NCI-H2196 treated with DMSO at 0.1 percent for 48 hours (cell line): ENCODE measurements around the gene FBRS.
"Not testable (repeated sequence)": the region's sequence is repeated elsewhere in the genome, so short reads cannot be mapped to it uniquely, and the experiment has no call there.

Experiments
- DNase-seq: peaks from one replicate; lab custom pipeline; 2025; ENCODE audit not compliant: unreplicated experiment; lab: John Stamatoyannopoulos, UW

FBRS gene

GRCh38 chr16:30657866-30658730 is at the start of gene FBRS:
Gene FBRS (plus strand): TSS chr16:30658431. CDS start chr16:30659519, 1,088 bp downstream.
- peak; percentile 99 for DNase-seq

GRCh38 chr16:30609002-30609925 is 49.0 kb upstream of the FBRS start:
- DNase-seq: no peak

GRCh38 chr16:30609926-30610839 is 48.0 kb upstream of the FBRS start, which contains the start of gene ZNF689:
Gene ZNF689 (minus strand): TSS chr16:30610389. CDS start chr16:30610041, 348 bp downstream.
- peak; percentile 88 for DNase-seq

- DNase-seq: no peak
Measured at GRCh38 chr16:30615358-30616091, 42.7 kb upstream of the FBRS start.

GRCh38 chr16:30619202-30619601 is 39.0 kb upstream of the FBRS start:
- DNase-seq: no peak

- DNase-seq: no peak
Measured at GRCh38 chr16:30619638-30620037, 38.6 kb upstream of the FBRS start.

- DNase-seq: no peak
Measured at GRCh38 chr16:30620169-30620568, 38.1 kb upstream of the FBRS start.

- no peak for DNase-seq
Measured at GRCh38 chr16:30621765-30622164, 36.5 kb upstream of the FBRS start.

GRCh38 chr16:30622455-30623032 is 35.7 kb upstream of the FBRS start:
- no peak for DNase-seq

- DNase-seq: no peak
Measured at GRCh38 chr16:30623536-30624283, 34.5 kb upstream of the FBRS start.

GRCh38 chr16:30626236-30626635 is 32.0 kb upstream of the FBRS start:
- no peak for DNase-seq

- peak; percentile 53 for DNase-seq
Measured at GRCh38 chr16:30628628-30629540, 29.3 kb upstream of the FBRS start.

GRCh38 chr16:30632454-30632853 is 25.8 kb upstream of the FBRS start:
- DNase-seq: not testable (repeated sequence)

GRCh38 chr16:30633526-30633925 is 24.7 kb upstream of the FBRS start:
- DNase-seq: no peak

- DNase-seq: no peak
Measured at GRCh38 chr16:30636599-30636998, 21.6 kb upstream of the FBRS start.

- DNase-seq: not testable (repeated sequence)
Measured at GRCh38 chr16:30637139-30637538, 21.1 kb upstream of the FBRS start.

- peak; percentile 29 for DNase-seq
Measured at GRCh38 chr16:30637944-30638343, 20.3 kb upstream of the FBRS start.
